ENCODE measurements around the gene CD37. TPM values are rescaled to one million over a fixed set of nuclear protein-coding genes. Genes with fewer than 3 reads are reported as not detected.
A peak's percentile ranks its signal among the peaks of the same experiment; 100 is the strongest.

CD37 gene
- total RNA-seq (2014; rRNA removed; shearing (Covaris generic)) (not detected in 2 replicates), polyA plus RNA-seq (2016; fragmentation: Nextera tagmentation; extraction: Ambion mirVana) (106 and 114 TPM in 2 replicates)
- long read RNA-seq, result 0 reads

GRCh38 chr19:49335071-49335783, at the start of gene CD37:
Gene CD37 (plus strand): TSS chr19:49335406. CDS start chr19:49335541, 135 bp downstream.
- H3K4me1 Mint-ChIP-seq, result peaks cover 21% of the 10 kb centered on the region
- no peak within 1 kb of the TSS for H3K4me2 ChIP-seq
- H3K9me3 Mint-ChIP-seq, result no peaks in the 10 kb centered on the region; the same call in 2 of the 3 replicates
- H3K4me1 ChIP-seq (ENCODE audit: insufficient read depth), result peaks cover 10% of the 10 kb centered on the region
- no peak for DNase-seq (ENCODE audit: low spot score)
- 0 out of 2 replicates have a peak, but pooled peaks cover 4% of the 10 kb centered on the region for H3F3A ChIP-seq (replicated peaks; ENCODE audit: low read depth)
- H4K20me1 ChIP-seq (replicated peaks; ENCODE audit: insufficient read depth), result 0 out of 2 replicates have a peak, but pooled peaks cover 4% of the 10 kb centered on the region
- no peaks in the 10 kb centered on the region for H3K36me3 ChIP-seq (ENCODE audit: insufficient read depth)
- no peaks in the 10 kb centered on the region for H3K9me2 ChIP-seq (ENCODE audit: insufficient read depth)
- peaks cover 5% of the 10 kb centered on the region for H3K36me3 Mint-ChIP-seq (ENCODE audit: low read depth)
- peaks cover 41% of the 10 kb centered on the region for H3K27me3 Mint-ChIP-seq (ENCODE audit: insufficient read depth, low read depth, poor library complexity)
- H3K4me3 Mint-ChIP-seq, result peak within 1 kb of the TSS; percentile 9; the same call in 1 of the 3 replicates
- ATAC-seq, result no peak
- no peak within 1 kb of the TSS for H2AFZ ChIP-seq
- no peaks in the 10 kb centered on the region for H3K79me2 ChIP-seq (replicated peaks; ENCODE audit: insufficient read depth)
- no peak within 1 kb of the TSS for H3K27ac ChIP-seq (ENCODE audit: low read depth)
- TF ChIP-seq POLR2AphosphoS5 (IDR thresholded peaks at IDR 0.05; ENCODE audit: low read depth) (no peak), STAT1 (IDR thresholded peaks at IDR 0.05; ENCODE audit: unreplicated experiment) (no peak), NANOG (IDR thresholded peaks at IDR 0.05; ENCODE audit: borderline replicate concordance) (no peak), ZNF331 (CRISPR knock-in tag; IDR thresholded peaks at IDR 0.05; ENCODE audit: low read depth) (no peak), ZNF462 (CRISPR knock-in tag; IDR thresholded peaks at IDR 0.05) (no peak), ZNF114 (CRISPR knock-in tag; IDR thresholded peaks at IDR 0.05) (no peak), EZH2phosphoT487 (IDR thresholded peaks at IDR 0.05; ENCODE audit: unreplicated experiment) (no peak), CREB1 (CRISPR knock-in tag; IDR thresholded peaks at IDR 0.05; ENCODE audit: low read depth) (no peak), EZH2 (IDR thresholded peaks at IDR 0.05; ENCODE audit: low read depth, unreplicated experiment) (no peak)
- no peak within 1 kb of the TSS for H3K27ac Mint-ChIP-seq
- H3K4me3 ChIP-seq, result no peak within 1 kb of the TSS
- peaks cover 24% of the 10 kb centered on the region for H3K27me3 ChIP-seq (ENCODE audit: insufficient read depth)

All from GM23338 (cell line).